ENCODE results near the gene DKK3. TPM values are rescaled to one million over a fixed set of nuclear protein-coding genes. Genes with fewer than 3 reads are reported as not detected.

Gene DKK3
- total RNA-seq, 2 experiments from 2014 or later, result 0.46 TPM; not detected in 1

- peaks cover 3% of the 10 kb centered on the region for H3K36me3 Mint-ChIP-seq
- DNase-seq, result no peak
- no peak overlapping the region for H3K4me3 Mint-ChIP-seq
- H3K27me3 Mint-ChIP-seq, result peaks cover 4% of the 10 kb centered on the region
- no peak overlapping the region for H3K27ac Mint-ChIP-seq
- H3K4me1 Mint-ChIP-seq, result peaks cover 18% of the 10 kb centered on the region
- H3K9me3 Mint-ChIP-seq, result no peaks in the 10 kb centered on the region
Observed at GRCh38 chr11:11963842-11964773, 44.3 kb downstream of the DKK3 start.

- Mint-ChIP-seq H3K4me3 (no peak overlapping the region), H3K27ac (no peak overlapping the region), H3K9me3 (no peaks in the 10 kb centered on the region), H3K36me3 (peaks cover 6% of the 10 kb centered on the region), H3K27me3 (peaks cover 4% of the 10 kb centered on the region), H3K4me1 (peaks cover 20% of the 10 kb centered on the region)
- no peak for DNase-seq
Observed at GRCh38 chr11:11963067-11963466, 45.4 kb downstream of the DKK3 start.

GRCh38 chr11:11961399-11962028 lies 46.9 kb downstream of the DKK3 start:
- H3K9me3 Mint-ChIP-seq, result no peaks in the 10 kb centered on the region
- no peak for DNase-seq
- H3K27ac Mint-ChIP-seq, result no peak overlapping the region
- peaks cover 6% of the 10 kb centered on the region for H3K36me3 Mint-ChIP-seq
- H3K27me3 Mint-ChIP-seq, result peaks cover 4% of the 10 kb centered on the region
- no peak overlapping the region for H3K4me3 Mint-ChIP-seq
- peaks cover 20% of the 10 kb centered on the region for H3K4me1 Mint-ChIP-seq

- Mint-ChIP-seq H3K36me3 (peaks cover 11% of the 10 kb centered on the region), H3K27me3 (no peaks in the 10 kb centered on the region), H3K4me1 (peaks cover 20% of the 10 kb centered on the region), H3K9me3 (no peaks in the 10 kb centered on the region), H3K4me3 (no peak overlapping the region), H3K27ac (no peak overlapping the region)
- no peak for DNase-seq
Observed at GRCh38 chr11:11960687-11961086, 47.7 kb downstream of the DKK3 start.

GRCh38 chr11:11959601-11960000 lies 48.8 kb downstream of the DKK3 start:
- no peaks in the 10 kb centered on the region for H3K27me3 Mint-ChIP-seq
- no peak overlapping the region for H3K4me3 Mint-ChIP-seq

GRCh38 chr11:11958403-11959231 lies 49.8 kb downstream of the DKK3 start:
- H3K9me3 Mint-ChIP-seq, result no peaks in the 10 kb centered on the region
- peaks cover 20% of the 10 kb centered on the region for H3K4me1 Mint-ChIP-seq
- no peak overlapping the region for H3K4me3 Mint-ChIP-seq
- H3K27ac Mint-ChIP-seq, result no peak overlapping the region
- no peaks in the 10 kb centered on the region for H3K27me3 Mint-ChIP-seq
- no peak for DNase-seq
- H3K36me3 Mint-ChIP-seq, result peaks cover 11% of the 10 kb centered on the region

More at GRCh38 chr11:11959601-11960000, 48.8 kb downstream of the DKK3 start:
- Mint-ChIP-seq H3K9me3 (no peaks in the 10 kb centered on the region), H3K27ac (no peak overlapping the region), H3K4me1 (peaks cover 20% of the 10 kb centered on the region), H3K36me3 (peaks cover 11% of the 10 kb centered on the region)
- DNase-seq, result no peak

GRCh38 chr11:11956006-11956405 lies 52.4 kb downstream of the DKK3 start:
- Mint-ChIP-seq H3K4me1 (peaks cover 16% of the 10 kb centered on the region), H3K36me3 (peaks cover 13% of the 10 kb centered on the region), H3K4me3 (no peak overlapping the region), H3K27me3 (no peaks in the 10 kb centered on the region), H3K27ac (no peak overlapping the region), H3K9me3 (no peaks in the 10 kb centered on the region)
- DNase-seq, result no peak

GRCh38 chr11:11952036-11952435 lies 56.4 kb downstream of the DKK3 start:
- no peak overlapping the region for H3K27ac Mint-ChIP-seq
- H3K36me3 Mint-ChIP-seq, result peaks cover 13% of the 10 kb centered on the region

GRCh38 chr11:11949482-11949881 lies 58.9 kb downstream of the DKK3 start:
- Mint-ChIP-seq H3K27me3 (no peaks in the 10 kb centered on the region), H3K4me1 (no peaks in the 10 kb centered on the region), H3K36me3 (peaks cover 11% of the 10 kb centered on the region), H3K27ac (no peak overlapping the region), H3K9me3 (no peaks in the 10 kb centered on the region), H3K4me3 (no peak overlapping the region)
- DNase-seq, result no peak

More at GRCh38 chr11:11952036-11952435, 56.4 kb downstream of the DKK3 start:
- no peak for DNase-seq
- H3K9me3 Mint-ChIP-seq, result no peaks in the 10 kb centered on the region
- no peaks in the 10 kb centered on the region for H3K27me3 Mint-ChIP-seq
- H3K4me1 Mint-ChIP-seq, result no peaks in the 10 kb centered on the region
- no peak overlapping the region for H3K4me3 Mint-ChIP-seq

GRCh38 chr11:11948242-11948947 lies 60.0 kb downstream of the DKK3 start:
- Mint-ChIP-seq H3K4me1 (no peaks in the 10 kb centered on the region), H3K27me3 (no peaks in the 10 kb centered on the region), H3K36me3 (peaks cover 11% of the 10 kb centered on the region), H3K4me3 (no peak overlapping the region), H3K9me3 (no peaks in the 10 kb centered on the region), H3K27ac (no peak overlapping the region)
- DNase-seq, result no peak

- H3K27me3 Mint-ChIP-seq, result no peaks in the 10 kb centered on the region
- no peak for DNase-seq
- H3K4me1 Mint-ChIP-seq, result no peaks in the 10 kb centered on the region
- H3K27ac Mint-ChIP-seq, result no peak overlapping the region
- H3K36me3 Mint-ChIP-seq, result peaks cover 11% of the 10 kb centered on the region
- no peak overlapping the region for H3K4me3 Mint-ChIP-seq
- no peaks in the 10 kb centered on the region for H3K9me3 Mint-ChIP-seq
Observed at GRCh38 chr11:11947825-11948224, 60.6 kb downstream of the DKK3 start.

- DNase-seq, result no peak
- Mint-ChIP-seq H3K4me3 (no peak overlapping the region), H3K36me3 (peaks cover 6% of the 10 kb centered on the region), H3K27me3 (no peaks in the 10 kb centered on the region), H3K9me3 (no peaks in the 10 kb centered on the region), H3K27ac (no peak overlapping the region), H3K4me1 (no peaks in the 10 kb centered on the region)
Observed at GRCh38 chr11:11946878-11947277, 61.5 kb downstream of the DKK3 start.

GRCh38 chr11:11946180-11946579 lies 62.2 kb downstream of the DKK3 start:
- no peaks in the 10 kb centered on the region for H3K27me3 Mint-ChIP-seq
- H3K4me3 Mint-ChIP-seq, result no peak overlapping the region
- H3K27ac Mint-ChIP-seq, result no peak overlapping the region
- H3K4me1 Mint-ChIP-seq, result no peaks in the 10 kb centered on the region
- peaks cover 6% of the 10 kb centered on the region for H3K36me3 Mint-ChIP-seq
- H3K9me3 Mint-ChIP-seq, result no peaks in the 10 kb centered on the region
- DNase-seq, result no peak

- Mint-ChIP-seq H3K4me3 (no peak overlapping the region), H3K9me3 (no peaks in the 10 kb centered on the region), H3K36me3 (peaks cover 6% of the 10 kb centered on the region)
Observed at GRCh38 chr11:11944444-11944843, 64.0 kb downstream of the DKK3 start.

More at GRCh38 chr11:11944444-11944843, 64.0 kb downstream of the DKK3 start:
- DNase-seq, result no peak
- H3K27ac Mint-ChIP-seq, result no peak overlapping the region
- no peaks in the 10 kb centered on the region for H3K4me1 Mint-ChIP-seq
- no peaks in the 10 kb centered on the region for H3K27me3 Mint-ChIP-seq
